HepG2 (cell line): Measurements from ENCODE around the gene ANKRD44. TPM values are rescaled to one million over a fixed set of nuclear protein-coding genes. Genes with fewer than 3 reads are reported as not detected.

Source experiments
- ATAC-seq: fragments of 200-7000 bp; cut with Tn5 transposase; 3 replicates; pipeline ENCODE4 v1.9.1; 2020; ENCODE audit warnings: mild to moderate bottlenecking, moderate library complexity
- BruUV-seq: library from RNA; stranded (reverse); fragments of 400-500 nt; replicated peaks from 2 replicates; lab custom pipeline; 2021; lab: Mats Ljungman, UMichigan
- CTCF ChIA-PET: fragments of 300-600 bp; formaldehyde crosslinking; extraction: SDS; loops from one replicate; lab custom pipeline; 2021; ENCODE audit warnings: low total read pairs, inconsistent platforms, low intra/inter-chr PET ratio; lab: Yijun Ruan, JAX
- POLR2A ChIA-PET: fragments of 350-600 bp; sonication (Branson Sonifier 250); formaldehyde crosslinking; loops from one replicate; lab custom pipeline; 2020; ENCODE audit warnings: antibody characterized with exemption, inconsistent platforms; lab: Yijun Ruan, JAX
- DNase-seq: peaks from one replicate; pipeline ENCODE4 v3.0.0-alpha.2; 2015; ENCODE audit warnings: low spot score
- FAIRE-seq: peaks from 3 replicates; lab custom pipeline; 2011; peaks lifted over from hg19 to GRCh38; lab: Jason Lieb, UNC
- H2AFZ ChIP-seq: one replicate; pipeline ENCODE4 v1.6.1; 2011; ENCODE audit warnings: low read length, inconsistent platforms
- H3K27ac ChIP-seq: fragments of 300-600 bp; 3 replicates; pipeline ENCODE4 v1.8.0; 2011; ENCODE audit warnings: mixed run types, mild to moderate bottlenecking, mixed read lengths, low read length, inconsistent platforms; ENCODE audit not compliant: insufficient read depth; ENCODE audit errors: extremely low read length
- H3K27me3 ChIP-seq, 2 experiments: fragments of 200-600 bp in 1 of 2; 2 replicates in 1 of 2; 3 replicates in 1 of 2; pipeline versions ENCODE4 v1.6.0 to v1.8.0; 2011; ENCODE audit warnings: low read length in 2 of 2, mild to moderate bottlenecking in 2 of 2, moderate library complexity in 2 of 2, inconsistent platforms in 1 of 2; ENCODE audit not compliant: insufficient read depth in 2 of 2, control insufficient read depth in 1 of 2
- H3K36me3 ChIP-seq, 2 experiments: fragments of 200-600 bp in 1 of 2; replicated peaks in 1 of 2; 2 replicates in 1 of 2; 3 replicates in 1 of 2; pipeline versions ENCODE4 v1.5.1 to v1.8.0; 2011; ENCODE audit warnings: low read length in 2 of 2, inconsistent platforms in 1 of 2; ENCODE audit not compliant: insufficient read depth in 2 of 2, control insufficient read depth in 1 of 2
- H3K4me1 ChIP-seq: 2 replicates; pipeline ENCODE4 v1.5.1; 2012; ENCODE audit warnings: low read length, inconsistent platforms; ENCODE audit not compliant: insufficient read depth
- H3K4me2 ChIP-seq: 2 replicates; pipeline ENCODE4 v1.6.0; 2011; ENCODE audit warnings: low read depth, low read length, inconsistent platforms
- H3K4me3 ChIP-seq, 3 experiments: fragments of 200-600 bp in 1 of 3; sonication (generic), shearing (Covaris generic) in 1 of 3; replicated peaks in 1 of 3; 2 replicates each; pipeline ENCODE4 v1.5.1; 2011 to 2016; ENCODE audit warnings: low read length in 3 of 3, inconsistent platforms in 2 of 3, low read depth in 2 of 3, mild to moderate bottlenecking in 2 of 3, control low read depth in 1 of 3, mixed read lengths in 1 of 3; ENCODE audit not compliant: insufficient read depth in 1 of 3
- H3K79me2 ChIP-seq: one replicate; pipeline ENCODE4 v1.6.1; 2011; ENCODE audit warnings: low read length, inconsistent platforms; ENCODE audit not compliant: insufficient read depth
- H3K9ac ChIP-seq: 2 replicates; pipeline ENCODE4 v1.6.0; 2011; ENCODE audit warnings: mild to moderate bottlenecking, low read depth, low read length, inconsistent platforms; ENCODE audit not compliant: insufficient read depth
- H3K9me3 ChIP-seq: 2 replicates; pipeline ENCODE4 v1.5.1; 2012; ENCODE audit warnings: mild to moderate bottlenecking, low read length
- H4K20me1 ChIP-seq: 2 replicates; pipeline ENCODE4 v1.6.0; 2011; ENCODE audit warnings: inconsistent platforms, mild to moderate bottlenecking, low read length, moderate library complexity; ENCODE audit not compliant: insufficient read depth
- AKNA ChIP-seq: sonication (generic); formaldehyde crosslinking; IDR thresholded peaks from 2 replicates; pipeline ENCODE4 v1.4.0; 2020; ENCODE audit warnings: missing genetic modification reagents, borderline replicate concordance
- ATRX ChIP-seq: sonication (generic); formaldehyde crosslinking; IDR thresholded peaks from 2 replicates; pipeline ENCODE4 v1.4.0; 2020; ENCODE audit warnings: missing genetic modification reagents, borderline replicate concordance
- HBP1 ChIP-seq: IDR thresholded peaks from 2 replicates; pipeline ENCODE4 v1.6.1; 2016; ENCODE audit warnings: low read depth, control low read depth
- MTF1 ChIP-seq: sonication (generic); formaldehyde crosslinking; IDR thresholded peaks from 2 replicates; pipeline ENCODE4 v1.5.0; 2020; ENCODE audit warnings: missing genetic modification reagents
- NAIF1 ChIP-seq: sonication (generic); formaldehyde crosslinking; IDR thresholded peaks from 2 replicates; pipeline ENCODE4 v1.5.0; 2020; ENCODE audit warnings: mild to moderate bottlenecking, missing genetic modification reagents, borderline replicate concordance
- NPAS2 ChIP-seq: sonication (generic); formaldehyde crosslinking; IDR thresholded peaks from 2 replicates; pipeline ENCODE4 v1.8.0; 2022; ENCODE audit warnings: mild to moderate bottlenecking, missing genetic modification reagents, borderline replicate concordance
- PLSCR1 ChIP-seq: sonication (generic); formaldehyde crosslinking; IDR thresholded peaks from 2 replicates; pipeline ENCODE4 v1.5.0; 2020; ENCODE audit warnings: missing genetic modification reagents, mild to moderate bottlenecking, borderline replicate concordance
- SPEN ChIP-seq: sonication (generic); formaldehyde crosslinking; IDR thresholded peaks from 2 replicates; pipeline ENCODE4 v1.5.1; 2020; ENCODE audit warnings: low read depth, mild to moderate bottlenecking, missing genetic modification reagents
- YY1 ChIP-seq: IDR thresholded peaks from 2 replicates; pipeline ENCODE4 v1.6.1; 2011; ENCODE audit warnings: low read length, low read depth, moderate library complexity, mild to moderate bottlenecking; ENCODE audit not compliant: insufficient read depth, insufficient replicate concordance
- ZNF674 ChIP-seq: sonication (generic); formaldehyde crosslinking; IDR thresholded peaks from 2 replicates; pipeline ENCODE4 v1.5.0; 2020; ENCODE audit warnings: low read depth, mild to moderate bottlenecking, missing genetic modification reagents
- WGBS: methylation state at CpG from one replicate; pipeline ENCODE4 v1.1.6; 2017; ENCODE audit warnings: low lambda C conversion rate; 5-methylcytosine and 5-hydroxymethylcytosine counted together
- in situ Hi-C: cut with HindIII; loops from 2 replicates; pipeline ENCODE4 v1.10.0; 2017; ENCODE audit warnings: low pct_unique_long_range_greater_than_20kb; ENCODE audit not compliant: extremely low pct_ligation_motif_present
- intact Hi-C: fragments of 100-400 bp; cut with micrococcal nuclease; formaldehyde crosslinking; loops from one replicate; pipeline ENCODE4 v1.10.0; 2022; ENCODE audit not compliant: unreplicated experiment
- polyA plus RNA-seq, 8 experiments: library from polyadenylated mRNA; depleted of rRNA in 3 of 8; stranded (reverse) in 7 of 8; unstranded in 1 of 8; fragments of >200 nt; fragmentation: Illumina TruSeq in 4 of 8; extraction: Trizol in 4 of 8; gene quantifications; 2 replicates each; pipeline versions ENCODE4 v1.2.1 to v1.2.3, GENCODE V29; 2011 to 2016; ENCODE audit warnings: low read depth in 4 of 8, missing spikeins in 1 of 8, mixed read lengths in 1 of 8; ENCODE audit not compliant: insufficient read depth in 1 of 8
- total RNA-seq, 5 experiments: library from RNA; depleted of rRNA; stranded (reverse); fragments of >200 nt; fragmentation: Illumina TruSeq; extraction: Trizol; gene quantifications; 2 replicates each; pipeline ENCODE4 v1.2.3, GENCODE V29; 2016; ENCODE audit warnings: low read depth in 1 of 5

The ANKRD44 gene
- total and polyA plus RNA-seq, 2 of the 13 experiments (the other 11 are each of a cell fraction or from before 2014, with no cell fraction given): 0.04 to 0.11 TPM

- FAIRE-seq (no peak), DNase-seq (no peak), ATAC-seq (no peak)
- Histone ChIP-seq H3K9ac (no peak overlapping the region), H3K4me1 (no peaks in the 10 kb centered on the region), H3K27me3 (no peaks in the 10 kb centered on the region; a peak in 2 of 5 replicates), H3K4me2 (no peak overlapping the region), H3K79me2 (no peaks in the 10 kb centered on the region), H2AFZ (no peak overlapping the region), H4K20me1 (no peaks in the 10 kb centered on the region)
- CTCF ChIA-PET: no interaction called here
- 5% methylated on average over 4 of the region's 4 CpGs for WGBS
- intact Hi-C loops: no loop called here
- TF ChIP-seq AKNA (no peak), HBP1 (CRISPR knock-in tag) (no peak), SPEN (CRISPR knock-in tag) (no peak), NAIF1 (no peak), MTF1 (CRISPR knock-in tag) (no peak), PLSCR1 (no peak), YY1 (no peak), NPAS2 (CRISPR knock-in tag) (no peak), ZNF674 (CRISPR knock-in tag) (no peak), ATRX (CRISPR knock-in tag) (no peak)
- TF ChIP-seq, all 625 proteins: peak for 0
- Histone ChIP-seq H3K4me3 (no peak overlapping the region), H3K9me3 (no peaks in the 10 kb centered on the region), H3K27ac (no peak overlapping the region), H3K36me3 (no peaks in the 10 kb centered on the region)
- BruUV-seq: no TSS peak
- in situ Hi-C loops: no loop called here
- POLR2A ChIA-PET: no interaction called here
Measured at GRCh38 chr2:197137231-197137630, 173.3 kb downstream of the ANKRD44 start.
